Effector CD4-positive, alpha-beta T cell (primary cell): Measurements from ENCODE around the gene CLDN6.
A peak's percentile ranks its signal among the peaks of the same experiment; 100 is the strongest.

ENCODE experiments used
- DNase-seq: peaks from one replicate; pipeline ENCODE4 v3.0.0-alpha.2; 2020

CLDN6 gene

DNA sequence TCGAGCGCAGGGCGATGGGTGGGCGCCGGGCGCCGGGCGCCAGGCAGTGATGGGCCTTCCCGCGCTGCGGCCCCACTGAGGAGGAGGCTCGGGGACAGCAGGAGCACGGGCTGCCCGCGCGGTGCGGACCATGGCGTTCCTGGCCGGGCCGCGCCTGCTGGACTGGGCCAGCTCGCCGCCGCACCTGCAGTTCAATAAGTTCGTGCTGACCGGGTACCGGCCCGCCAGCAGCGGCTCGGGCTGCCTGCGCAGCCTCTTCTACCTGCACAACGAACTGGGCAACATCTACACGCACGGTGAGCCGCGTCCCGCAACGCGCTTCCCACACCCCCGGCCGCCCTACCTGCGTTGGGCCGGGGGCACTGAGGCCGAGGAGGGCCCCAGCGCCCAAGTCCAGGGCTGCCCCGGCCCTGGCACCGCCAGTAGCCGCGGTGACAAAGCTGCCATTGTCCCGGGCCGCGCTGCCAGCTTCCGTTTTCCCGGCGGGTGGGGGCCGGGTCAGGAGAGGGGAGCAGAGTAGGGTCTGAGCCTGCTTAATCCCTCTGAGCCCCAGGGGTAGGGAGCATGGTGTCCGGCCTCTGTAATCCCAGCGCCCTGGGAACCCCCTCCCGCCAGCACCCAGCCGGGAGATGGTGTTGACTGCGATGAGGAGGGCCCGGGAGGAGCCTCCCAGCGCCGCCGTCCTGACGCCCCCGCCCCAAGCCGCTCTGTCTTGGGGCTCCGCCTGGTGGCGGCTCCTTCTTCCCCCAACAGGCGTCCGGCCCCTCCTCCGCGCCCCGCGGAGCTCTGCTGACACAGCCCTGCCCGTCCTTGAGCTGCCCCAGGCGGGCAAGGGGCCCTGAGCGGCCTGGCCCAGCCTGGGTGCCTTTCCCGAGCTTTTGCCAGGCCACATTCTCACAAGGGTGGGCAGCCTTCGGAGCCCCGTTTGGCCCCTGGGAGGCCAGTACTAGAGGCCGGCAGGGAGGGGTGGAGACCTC lies 48.1 kb downstream of the CLDN6 start:
- DNase-seq, result peak; percentile 60

DNA sequence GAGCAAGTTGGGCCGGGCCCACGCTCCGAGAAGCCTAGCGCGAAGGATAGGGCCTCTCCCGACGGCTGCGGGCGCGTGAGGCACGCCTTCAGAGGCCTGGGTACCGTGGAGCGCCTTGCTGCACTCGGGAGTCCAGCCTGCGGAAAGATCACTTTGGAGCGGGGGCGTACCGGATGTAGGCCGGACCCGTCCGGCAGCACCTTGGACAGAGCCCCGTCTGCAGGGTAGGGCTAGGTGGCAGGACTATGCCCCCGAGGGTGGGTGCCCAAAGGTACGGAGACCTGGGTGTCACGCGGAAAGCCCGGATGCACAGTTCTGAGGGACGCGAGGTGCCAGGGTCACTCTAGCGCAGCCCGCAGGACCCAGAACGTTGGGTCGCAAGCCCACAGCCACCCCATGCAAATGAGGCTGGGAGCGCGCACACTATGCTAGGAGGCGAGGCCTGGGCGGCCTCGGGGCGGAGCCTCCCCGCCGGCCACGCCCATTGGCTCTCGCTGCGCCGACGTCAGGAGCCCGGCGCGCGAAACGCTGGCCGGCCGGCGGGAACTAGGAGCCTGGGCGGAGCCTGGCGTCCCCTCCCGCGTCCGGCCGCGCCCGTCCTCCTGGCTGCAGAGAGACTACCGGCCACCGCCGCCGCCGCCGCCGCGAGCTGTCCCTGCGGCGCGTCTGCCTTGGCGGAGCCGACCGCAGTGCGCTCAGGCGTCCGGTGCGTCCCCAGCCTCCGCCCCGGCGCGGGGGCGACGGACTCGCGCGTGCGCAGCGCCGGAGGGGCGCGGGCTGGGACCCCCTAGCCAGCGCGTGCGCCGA lies 49.0 kb downstream of the CLDN6 start, which contains the start of gene PAQR4:
Gene PAQR4 (plus strand): TSS at position 611 of the 807 bp plus-strand sequence. CDS start 327 bp downstream, outside the sequence.
- DNase-seq, result peak; percentile 61

- no peak for DNase-seq
Measured at GRCh38 chr16:2968368-2968737, 49.6 kb downstream of the CLDN6 start.

- DNase-seq, result no peak
Measured at GRCh38 chr16:2967721-2968161, 50.2 kb downstream of the CLDN6 start.

- DNase-seq, result no peak
Measured at GRCh38 chr16:2967211-2967631, 50.8 kb downstream of the CLDN6 start.

GRCh38 chr16:2966808-2967191 lies 51.2 kb downstream of the CLDN6 start:
- no peak for DNase-seq

GRCh38 chr16:2966043-2966807 lies 51.8 kb downstream of the CLDN6 start:
- no peak for DNase-seq
